Adipocyte (in vitro differentiated cells): ENCODE results near the gene GCM1.
"Not testable (repeated sequence)": the region's sequence is repeated elsewhere in the genome, so short reads cannot be mapped to it uniquely, and the experiment has no call there.

Source experiments
- DNase-seq: peaks from one replicate; pipeline ENCODE4 v3.0.0-alpha.2; 2015; ENCODE audit warnings: low read depth
- H3K27me3 ChIP-seq: replicated peaks from 2 replicates; pipeline ENCODE4 v1.7.0; 2013; ENCODE audit warnings: mild to moderate bottlenecking, low read length, moderate library complexity; ENCODE audit not compliant: control insufficient read depth, insufficient read depth
- H3K36me3 ChIP-seq: 2 replicates; pipeline ENCODE4 v1.7.0; 2013; ENCODE audit warnings: low read length, mild to moderate bottlenecking, moderate library complexity; ENCODE audit not compliant: control insufficient read depth, insufficient read depth, severe bottlenecking
- H3K4me1 ChIP-seq: 2 replicates; pipeline ENCODE4 v1.7.0; 2013; ENCODE audit warnings: mild to moderate bottlenecking, low read length, moderate library complexity; ENCODE audit not compliant: control insufficient read depth, insufficient read depth
- H3K4me3 ChIP-seq: 2 replicates; pipeline ENCODE4 v1.7.0; 2013; ENCODE audit warnings: mild to moderate bottlenecking, low read length, moderate library complexity
- H3K9ac ChIP-seq: 2 replicates; pipeline ENCODE4 v1.7.0; 2013; ENCODE audit warnings: mild to moderate bottlenecking, low read length, moderate library complexity
- H3K9me3 ChIP-seq: 2 replicates; pipeline ENCODE4 v1.7.0; 2013; ENCODE audit warnings: mild to moderate bottlenecking, low read length, moderate library complexity; ENCODE audit not compliant: control insufficient read depth

GCM1 gene

GRCh38 chr6:53171605-53172467 lies 23.2 kb upstream of the GCM1 start:
- H3K9ac ChIP-seq: peak overlapping the region; percentile 60
- H3K4me1 ChIP-seq: peaks cover 39% of the 10 kb centered on the region
- no peaks in the 10 kb centered on the region for H3K27me3 ChIP-seq
- no peaks in the 10 kb centered on the region for H3K9me3 ChIP-seq
- H3K36me3 ChIP-seq: no peaks in the 10 kb centered on the region
- DNase-seq: peak; percentile 91
- H3K4me3 ChIP-seq: no peak overlapping the region

GRCh38 chr6:53168516-53169267 lies 20.1 kb upstream of the GCM1 start:
- H3K9me3 ChIP-seq: no peaks in the 10 kb centered on the region

GRCh38 chr6:53165293-53165692 lies 16.7 kb upstream of the GCM1 start:
- H3K4me1 ChIP-seq: peaks cover 37% of the 10 kb centered on the region
- H3K36me3 ChIP-seq: no peaks in the 10 kb centered on the region
- no peak overlapping the region for H3K4me3 ChIP-seq
- no peaks in the 10 kb centered on the region for H3K9me3 ChIP-seq
- no peaks in the 10 kb centered on the region for H3K27me3 ChIP-seq
- DNase-seq: peak; percentile 34
- H3K9ac ChIP-seq: no peak overlapping the region

More at GRCh38 chr6:53168516-53169267, 20.1 kb upstream of the GCM1 start:
- H3K27me3 ChIP-seq: no peaks in the 10 kb centered on the region
- H3K4me3 ChIP-seq: no peak overlapping the region
- DNase-seq: peak; percentile 27
- H3K36me3 ChIP-seq: no peaks in the 10 kb centered on the region
- peaks cover 29% of the 10 kb centered on the region for H3K4me1 ChIP-seq
- H3K9ac ChIP-seq: peak overlapping the region; percentile 67

GRCh38 chr6:53162606-53163005 lies 14.0 kb upstream of the GCM1 start:
- Histone ChIP-seq H3K9ac (no peak overlapping the region), H3K4me1 (peaks cover 30% of the 10 kb centered on the region), H3K4me3 (no peak overlapping the region), H3K27me3 (no peaks in the 10 kb centered on the region), H3K9me3 (no peaks in the 10 kb centered on the region), H3K36me3 (no peaks in the 10 kb centered on the region)
- no peak for DNase-seq

GRCh38 chr6:53161481-53162009 lies 12.9 kb upstream of the GCM1 start:
- DNase-seq: peak; percentile 19
- no peaks in the 10 kb centered on the region for H3K9me3 ChIP-seq
- no peaks in the 10 kb centered on the region for H3K27me3 ChIP-seq
- H3K36me3 ChIP-seq: no peaks in the 10 kb centered on the region
- peaks cover 24% of the 10 kb centered on the region for H3K4me1 ChIP-seq
- H3K4me3 ChIP-seq: no peak overlapping the region
- H3K9ac ChIP-seq: peak overlapping the region; percentile 47

GRCh38 chr6:53159558-53159957 lies 10.9 kb upstream of the GCM1 start:
- Histone ChIP-seq H3K36me3 (no peaks in the 10 kb centered on the region), H3K9me3 (no peaks in the 10 kb centered on the region), H3K9ac (peak overlapping the region; percentile 41), H3K4me1 (peaks cover 33% of the 10 kb centered on the region), H3K4me3 (no peak overlapping the region), H3K27me3 (no peaks in the 10 kb centered on the region)
- DNase-seq: peak; percentile 68

GRCh38 chr6:53158076-53158475 lies 9.4 kb upstream of the GCM1 start:
- H3K4me1 ChIP-seq: peaks cover 45% of the 10 kb centered on the region
- not testable (repeated sequence) for H3K9ac ChIP-seq, H3K9me3 ChIP-seq, DNase-seq, H3K4me3 ChIP-seq, H3K27me3 ChIP-seq, H3K36me3 ChIP-seq

- not testable (repeated sequence) for H3K9me3 ChIP-seq, H3K4me3 ChIP-seq, H3K36me3 ChIP-seq, H3K27me3 ChIP-seq, DNase-seq
- Histone ChIP-seq H3K9ac (peak overlapping the region; percentile 44), H3K4me1 (peaks cover 28% of the 10 kb centered on the region)
Observed at GRCh38 chr6:53155279-53155678, 6.6 kb upstream of the GCM1 start.

- no peaks in the 10 kb centered on the region for H3K36me3 ChIP-seq
- peaks cover 24% of the 10 kb centered on the region for H3K4me1 ChIP-seq
- no peaks in the 10 kb centered on the region for H3K27me3 ChIP-seq
- DNase-seq: no peak
- no peaks in the 10 kb centered on the region for H3K9me3 ChIP-seq
- peak overlapping the region; percentile 71 for H3K9ac ChIP-seq
- H3K4me3 ChIP-seq: peak overlapping the region; percentile 18
Observed at GRCh38 chr6:53154794-53155193, 6.2 kb upstream of the GCM1 start.

- Histone ChIP-seq H3K27me3 (no peaks in the 10 kb centered on the region), H3K4me3 (no peak overlapping the region), H3K9ac (peak overlapping the region; percentile 71), H3K4me1 (peaks cover 21% of the 10 kb centered on the region), H3K36me3 (no peaks in the 10 kb centered on the region), H3K9me3 (no peaks in the 10 kb centered on the region)
- DNase-seq: no peak
Observed at GRCh38 chr6:53154071-53154470, 5.4 kb upstream of the GCM1 start.

GRCh38 chr6:53152576-53152975 lies 3.9 kb upstream of the GCM1 start:
- Histone ChIP-seq H3K27me3 (no peaks in the 10 kb centered on the region), H3K36me3 (no peaks in the 10 kb centered on the region), H3K9me3 (no peaks in the 10 kb centered on the region), H3K4me1 (peaks cover 21% of the 10 kb centered on the region), H3K9ac (no peak overlapping the region), H3K4me3 (no peak overlapping the region)
- no peak for DNase-seq
